GM21737 (cell line): ENCODE results near the gene ATCAY.
"Not testable (repeated sequence)": the region's sequence is repeated elsewhere in the genome, so short reads cannot be mapped to it uniquely, and the experiment has no call there.

Experiments
- ATAC-seq: cut with Tn5 transposase; IDR thresholded peaks from one replicate; pipeline ENCODE4 v1.9.1; 2021; ENCODE audit warnings: mild to moderate bottlenecking, moderate library complexity; ENCODE audit not compliant: unreplicated experiment

The ATCAY gene

GRCh38 chr19:3945838-3946237, 65.4 kb downstream of the ATCAY start:
- no peak for ATAC-seq

GRCh38 chr19:3947316-3947933, 66.9 kb downstream of the ATCAY start:
- not testable (repeated sequence) for ATAC-seq

GRCh38 chr19:3949294-3949693, 68.8 kb downstream of the ATCAY start:
- ATAC-seq, result no peak

- no peak for ATAC-seq
Observed at GRCh38 chr19:3949997-3950859, 69.7 kb downstream of the ATCAY start.

DNA sequence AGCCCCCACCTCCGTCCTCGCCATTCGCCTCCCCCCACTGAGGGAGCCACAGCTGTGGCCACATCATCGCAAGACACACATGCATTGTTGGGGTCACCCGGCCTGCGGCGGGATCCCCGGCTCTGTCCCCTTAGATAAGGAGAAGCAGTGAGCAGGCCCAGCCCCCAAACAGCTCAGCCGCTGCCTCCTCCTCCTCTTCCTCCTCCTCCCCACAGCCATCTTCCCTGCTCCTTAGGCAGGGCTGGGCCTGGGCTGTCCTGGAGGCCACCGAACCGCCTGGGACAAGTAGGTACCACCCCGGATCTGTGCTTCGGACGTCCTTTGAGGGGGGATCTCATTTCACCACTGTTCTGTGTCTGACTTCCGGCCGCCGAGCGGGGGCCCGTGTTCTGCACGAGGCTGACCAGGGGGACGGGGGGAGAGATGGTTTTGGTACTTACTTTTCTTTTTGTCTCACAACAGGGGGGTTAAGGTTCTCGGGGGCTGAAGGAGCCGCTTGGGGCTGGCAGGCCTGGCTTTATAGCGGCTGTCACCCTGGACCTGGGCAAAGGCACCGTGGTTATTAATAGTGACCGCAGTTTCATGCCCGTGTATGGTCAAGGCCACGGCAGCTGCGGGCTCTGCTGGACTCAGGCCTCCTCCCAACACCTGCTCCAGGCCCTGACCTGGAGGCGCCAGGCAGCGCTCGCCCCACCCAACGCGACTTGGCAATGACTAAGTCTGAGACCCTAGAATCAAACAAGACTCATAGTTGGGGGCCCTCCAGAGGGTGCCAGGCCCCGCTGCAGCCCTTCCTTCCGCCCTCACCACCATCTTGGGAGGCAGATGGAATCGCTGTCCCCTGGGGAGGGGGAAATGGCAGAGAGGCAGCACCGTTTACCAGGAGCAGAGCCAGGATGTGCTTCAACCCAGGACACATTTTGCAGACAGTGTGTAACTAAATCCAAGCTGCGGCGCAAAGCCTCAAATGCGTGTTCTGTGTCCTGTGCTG, 70.7 kb downstream of the ATCAY start:
- ATAC-seq, result no peak

DNA sequence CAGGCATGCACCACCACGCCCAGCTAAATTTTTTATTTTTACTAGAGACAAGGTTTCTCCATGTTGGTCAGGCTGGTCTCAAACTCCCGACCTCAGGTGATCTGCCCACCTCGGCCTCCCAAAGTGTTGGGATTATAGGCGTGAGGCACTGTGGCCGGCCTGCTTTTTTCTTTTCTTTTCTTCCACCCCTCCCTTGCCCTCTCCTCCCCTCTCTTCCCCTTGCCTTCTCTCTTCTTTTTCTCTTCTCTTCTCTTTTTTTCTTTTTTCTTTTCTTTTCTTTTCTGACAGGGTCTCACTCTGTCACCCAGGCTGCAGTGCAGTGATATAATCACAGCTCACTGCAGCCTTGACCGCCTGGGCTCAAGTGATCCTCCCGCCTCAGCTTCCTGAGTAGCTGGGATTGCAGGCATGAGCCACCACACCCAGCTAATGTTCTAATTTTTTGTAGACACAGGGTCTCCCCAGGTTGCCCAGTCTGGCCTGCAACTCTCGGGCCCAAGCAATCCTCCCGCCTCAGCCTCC, 72.3 kb downstream of the ATCAY start:
- not testable (repeated sequence) for ATAC-seq

DNA sequence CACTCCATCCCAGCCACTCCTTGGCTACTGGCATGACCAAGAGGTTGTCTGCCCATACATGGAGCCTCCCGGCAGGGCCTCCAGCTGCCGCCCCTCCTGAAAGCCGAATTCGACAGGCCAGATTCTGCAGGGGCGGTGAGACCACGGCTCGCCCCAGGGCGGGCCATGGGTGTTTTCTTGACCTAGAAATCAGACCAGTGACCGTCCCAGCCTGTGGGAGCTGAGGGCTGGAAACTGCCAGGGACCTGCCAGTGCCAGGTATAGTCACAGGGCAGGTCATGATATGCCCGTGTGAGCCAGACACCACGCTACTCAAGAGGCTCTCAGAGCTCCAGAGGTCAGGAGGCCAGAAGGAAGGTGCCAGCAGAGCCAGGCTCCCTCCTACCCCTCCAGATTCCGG, 73.6 kb downstream of the ATCAY start:
- ATAC-seq, result no peak

- not testable (repeated sequence) for ATAC-seq
Observed at GRCh38 chr19:3955276-3955675, 74.8 kb downstream of the ATCAY start.

- no peak for ATAC-seq
Observed at GRCh38 chr19:3955688-3956087, 75.2 kb downstream of the ATCAY start.

DNA sequence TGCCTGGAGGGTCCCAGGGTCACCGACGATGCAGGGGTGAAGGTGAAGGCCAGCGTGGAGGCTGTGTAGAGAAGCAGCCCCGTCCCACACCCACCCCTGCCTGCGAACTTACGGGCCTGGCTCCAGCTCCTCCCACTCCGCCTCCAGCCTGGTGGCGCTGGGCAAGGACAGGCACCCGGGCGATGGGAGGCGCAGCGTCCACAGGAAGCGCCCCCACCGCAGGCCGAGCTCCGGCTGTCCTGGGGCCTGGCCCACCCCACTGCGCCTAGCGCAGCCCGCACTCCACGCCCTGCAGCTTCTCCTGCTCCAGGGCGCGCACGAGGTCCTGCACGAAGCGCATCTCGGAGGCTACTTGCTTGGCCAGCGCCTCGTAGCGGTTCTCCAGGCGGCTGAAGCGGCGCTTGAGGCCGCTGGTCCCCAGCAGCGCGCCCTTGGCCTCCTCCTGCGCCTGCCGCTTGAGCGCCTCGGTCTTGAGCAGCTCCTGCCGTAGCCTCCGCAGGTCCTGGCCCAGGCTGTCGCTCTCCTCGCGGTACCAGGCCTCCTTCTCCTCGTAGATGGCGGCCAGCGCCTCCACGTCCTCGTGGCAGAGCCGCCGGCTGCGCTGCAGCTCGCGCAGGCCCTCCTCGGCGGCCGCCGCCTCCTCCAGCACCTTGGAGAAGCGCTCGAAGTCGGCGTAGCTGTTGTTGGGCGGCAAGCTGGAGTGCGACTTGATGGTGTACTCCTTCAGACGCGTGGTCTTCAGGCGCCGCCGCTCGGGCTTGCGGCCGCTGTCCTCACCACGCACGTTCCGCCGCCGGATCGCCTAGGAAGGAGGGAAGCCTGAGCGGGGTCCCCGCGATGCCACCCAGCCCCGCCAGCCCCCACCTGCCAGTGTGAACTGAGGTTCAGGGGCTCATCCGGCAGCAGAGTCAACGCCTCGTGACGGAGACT, 78.6 kb downstream of the ATCAY start:
- ATAC-seq, result no peak

DNA sequence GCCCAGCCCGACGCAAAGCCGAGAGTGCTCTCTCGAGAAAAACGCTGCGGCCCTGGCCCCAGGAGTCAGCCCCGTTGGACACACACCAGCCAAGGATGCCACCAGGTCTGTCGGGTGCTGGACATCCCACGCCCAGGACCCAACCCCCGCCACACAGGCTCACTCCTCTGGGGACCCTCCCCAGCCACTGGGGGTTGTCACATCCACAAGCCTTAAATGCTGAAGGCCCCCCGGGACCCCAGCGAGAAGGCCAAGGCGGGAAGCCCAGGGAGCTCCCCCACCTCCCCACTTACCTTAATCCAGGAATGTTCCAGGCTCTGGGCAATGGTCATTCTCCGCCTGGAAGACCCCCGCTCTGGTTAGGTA, 79.3 kb downstream of the ATCAY start:
- no peak for ATAC-seq

DNA sequence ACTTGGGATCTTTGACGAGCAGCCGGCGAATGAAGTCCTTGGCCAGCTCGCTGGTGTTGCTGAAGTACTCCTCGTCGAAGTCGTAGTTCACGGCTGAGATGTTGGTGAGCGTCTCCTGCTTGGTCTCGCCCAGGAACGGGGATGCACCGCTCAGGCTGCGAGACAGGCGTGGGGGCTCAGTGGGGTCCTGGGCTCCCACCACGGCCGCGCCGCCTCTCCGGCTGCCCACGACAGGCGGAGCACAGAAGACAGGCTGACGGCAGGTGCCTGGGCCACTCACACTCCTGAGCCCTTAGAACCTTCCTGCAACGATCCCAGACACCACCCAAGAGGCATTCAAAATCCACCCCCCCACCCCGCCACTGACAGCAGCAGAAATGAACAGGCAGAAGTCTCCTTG, 80.5 kb downstream of the ATCAY start:
- ATAC-seq, result no peak

DNA sequence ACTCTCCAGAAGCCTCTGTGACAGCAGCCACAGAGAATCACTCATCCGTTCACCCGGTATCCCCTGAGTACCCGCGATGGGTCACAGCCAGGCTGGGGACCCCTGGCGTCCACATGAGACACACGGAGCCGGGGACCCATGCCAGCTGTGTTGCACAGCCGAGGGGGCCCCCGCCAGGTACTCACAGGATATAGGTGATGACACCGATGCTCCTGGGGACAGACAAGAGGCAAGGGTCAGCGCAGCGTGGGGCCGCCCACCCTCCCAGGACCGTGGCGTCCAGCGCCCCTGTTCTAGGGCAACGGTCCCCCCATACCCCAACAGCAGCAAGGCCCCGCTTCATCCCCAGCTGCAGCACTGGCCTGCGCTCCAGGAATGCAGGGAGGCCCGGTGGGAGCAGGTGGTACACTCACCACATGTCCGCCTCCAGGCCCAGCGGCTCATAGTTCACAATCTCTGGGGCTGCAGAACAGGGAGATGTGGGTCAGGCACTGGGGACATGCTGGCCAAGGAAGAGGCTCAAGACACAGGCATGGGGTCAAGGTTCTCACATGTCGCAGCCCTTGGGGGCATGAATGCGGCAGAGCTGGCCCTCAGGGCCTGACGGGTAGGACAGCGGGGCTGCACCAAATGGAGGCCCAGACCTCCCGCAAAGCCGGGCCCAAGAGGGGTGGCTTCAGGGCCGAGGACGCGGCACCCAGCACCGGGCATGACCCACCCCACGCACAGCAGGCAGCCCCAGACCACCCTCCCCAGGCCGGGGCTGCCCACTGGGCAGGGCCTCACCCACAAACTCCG, 83.2 kb downstream of the ATCAY start:
- ATAC-seq, result no peak

DNA sequence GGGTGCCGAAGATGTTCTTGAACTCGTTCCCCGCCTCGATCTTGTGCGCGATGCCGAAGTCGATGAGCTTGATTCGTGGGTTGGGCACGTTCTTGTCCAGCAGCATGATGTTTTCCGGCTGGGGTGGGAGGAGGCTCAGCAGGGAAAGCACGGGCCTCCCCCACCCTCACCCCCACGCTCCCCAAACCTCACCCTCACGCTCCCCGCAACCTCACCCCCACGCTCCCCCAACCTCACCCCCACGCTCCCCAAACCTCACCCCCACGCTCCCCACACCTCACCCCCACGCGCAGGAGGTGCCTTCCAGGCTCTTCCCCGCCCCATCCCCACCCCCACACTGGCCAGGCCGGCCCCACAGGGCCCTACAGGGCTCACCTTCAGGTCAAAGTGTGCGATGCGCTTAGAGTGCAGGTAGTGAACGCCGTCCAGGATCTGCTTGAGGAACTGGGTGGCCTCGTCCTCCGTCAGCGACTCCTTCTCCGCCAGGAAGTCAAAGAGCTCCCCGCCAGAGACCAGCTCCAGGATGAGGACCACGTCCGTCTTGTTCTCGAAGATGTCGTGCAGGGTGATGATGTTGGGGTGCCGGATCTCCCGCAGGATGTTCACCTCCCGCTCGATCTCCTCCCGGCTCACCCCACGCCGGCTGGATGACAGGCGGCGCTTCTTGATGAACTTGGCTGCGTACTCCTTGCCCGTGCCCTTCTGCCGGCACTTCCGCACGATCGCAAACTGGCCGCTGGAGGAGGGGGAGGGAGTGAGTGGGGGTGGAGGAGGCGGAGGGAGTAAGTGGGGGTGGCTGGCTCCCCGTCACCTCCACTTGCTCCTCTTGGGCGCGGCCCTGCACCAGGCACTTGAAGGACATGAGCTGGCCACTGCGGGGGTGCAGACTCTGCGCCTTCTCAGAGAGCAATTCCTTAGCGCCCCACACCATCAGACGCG, 84.0 kb downstream of the ATCAY start:
- no peak for ATAC-seq

DNA sequence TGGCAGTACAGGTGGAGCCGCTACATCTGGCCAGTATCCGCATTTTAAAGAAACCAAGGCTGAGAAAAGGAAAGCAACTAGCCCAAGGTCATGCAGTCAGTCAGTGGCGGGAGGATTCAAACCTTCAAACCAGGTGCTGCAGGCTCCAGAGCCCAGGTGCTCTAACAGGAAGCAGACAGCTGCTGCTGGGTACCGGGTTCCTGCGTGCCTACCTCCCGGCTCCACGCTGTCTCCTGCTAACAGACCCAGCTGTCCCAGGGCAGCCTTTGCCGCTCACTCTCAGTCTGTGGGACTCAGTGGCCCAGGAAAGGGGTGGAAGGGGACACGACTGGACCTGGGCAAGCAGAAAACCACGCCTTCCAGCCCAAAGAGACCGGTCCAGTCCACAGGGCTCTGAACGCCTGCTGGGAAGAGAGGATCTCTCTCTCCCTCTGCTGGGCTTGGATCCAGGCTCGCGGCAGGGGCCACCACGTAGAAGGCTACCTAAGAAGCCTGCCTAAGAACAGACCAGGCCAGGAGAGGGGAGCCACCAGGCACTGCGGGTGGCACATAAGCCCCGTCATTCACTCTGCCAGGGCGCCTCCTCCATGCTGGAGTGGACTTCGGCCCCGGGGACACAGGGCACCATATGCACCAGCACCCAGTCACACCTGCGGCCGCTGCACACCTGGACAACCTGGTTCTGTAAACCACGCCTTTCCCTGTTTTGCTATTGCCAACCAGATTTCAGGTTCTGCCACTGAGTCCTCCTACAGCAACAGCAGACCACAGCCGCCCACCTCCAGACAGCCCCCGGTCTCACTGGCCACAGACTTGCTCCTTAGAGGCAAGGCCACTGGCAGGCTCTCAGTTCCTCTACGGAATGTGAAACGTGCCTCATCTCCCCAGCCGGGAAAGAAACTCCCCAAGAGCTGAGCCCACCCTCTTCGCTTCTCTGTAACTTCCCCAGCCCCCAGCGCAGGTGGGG, 85.8 kb downstream of the ATCAY start:
- no peak for ATAC-seq

GRCh38 chr19:3967983-3968382, 87.5 kb downstream of the ATCAY start:
- ATAC-seq, result not testable (repeated sequence)
